Mesendoderm (in vitro differentiated cells): ENCODE measurements around the gene IMMP2L.

Source experiments
- DNase-seq: peaks from one replicate; pipeline ENCODE4 v3.0.0; 2013
- H2AK5ac ChIP-seq: 2 replicates; pipeline ENCODE4 v1.6.1; 2013; ENCODE audit warnings: low read length, inconsistent platforms
- H2BK120ac ChIP-seq: 2 replicates; pipeline ENCODE4 v1.6.1; 2013; ENCODE audit warnings: low read depth, mild to moderate bottlenecking, low read length, moderate library complexity, mixed read lengths
- H2BK15ac ChIP-seq: replicated peaks from 2 replicates; pipeline ENCODE4 v1.6.1; 2013; ENCODE audit warnings: low read depth, mild to moderate bottlenecking, moderate library complexity
- H2BK5ac ChIP-seq: 2 replicates; pipeline ENCODE4 v1.6.1; 2013; ENCODE audit warnings: low read length, inconsistent platforms
- H3K18ac ChIP-seq: 2 replicates; pipeline ENCODE4 v1.6.1; 2013; ENCODE audit warnings: mild to moderate bottlenecking, low read length, mixed read lengths
- H3K23ac ChIP-seq: one replicate; pipeline ENCODE4 v1.6.1; 2013; ENCODE audit warnings: low read length
- H3K27ac ChIP-seq: 2 replicates; pipeline ENCODE4 v1.5.1; 2013; ENCODE audit warnings: low read depth, mild to moderate bottlenecking, inconsistent platforms, low read length, moderate library complexity
- H3K27me3 ChIP-seq: 2 replicates; pipeline ENCODE4 v1.6.1; 2013; ENCODE audit warnings: low read length, control low read depth, mild to moderate bottlenecking, inconsistent platforms; ENCODE audit not compliant: insufficient read depth, poor library complexity
- H3K36me3 ChIP-seq: 2 replicates; pipeline ENCODE4 v1.6.1; 2013; ENCODE audit warnings: low read length, inconsistent platforms; ENCODE audit not compliant: control insufficient read depth, insufficient read depth
- H3K4ac ChIP-seq: one replicate; pipeline ENCODE4 v1.6.1; 2013; ENCODE audit warnings: low read depth, mild to moderate bottlenecking, low read length, moderate library complexity
- H3K4me1 ChIP-seq: 2 replicates; pipeline ENCODE4 v1.6.1; 2013; ENCODE audit warnings: low read depth, low read length, inconsistent platforms; ENCODE audit not compliant: control insufficient read depth
- H3K4me2 ChIP-seq: 2 replicates; pipeline ENCODE4 v1.6.1; 2013; ENCODE audit warnings: low read length
- H3K4me3 ChIP-seq: 2 replicates; pipeline ENCODE4 v1.5.1; 2013; ENCODE audit warnings: mild to moderate bottlenecking, low read length
- H3K56ac ChIP-seq: one replicate; pipeline ENCODE4 v1.6.1; 2013; ENCODE audit warnings: low read length
- H3K79me1 ChIP-seq: 2 replicates; pipeline ENCODE4 v1.6.1; 2013; ENCODE audit warnings: low read length, inconsistent platforms
- H3K79me2 ChIP-seq: 2 replicates; pipeline ENCODE4 v1.6.1; 2013; ENCODE audit warnings: mild to moderate bottlenecking, low read length; ENCODE audit not compliant: control insufficient read depth, insufficient read depth
- H3K9ac ChIP-seq: 2 replicates; pipeline ENCODE4 v1.6.1; 2013; ENCODE audit warnings: low read length, inconsistent platforms
- H4K5ac ChIP-seq: one replicate; pipeline ENCODE4 v1.6.1; 2013; ENCODE audit warnings: low read length
- H4K8ac ChIP-seq: one replicate; pipeline ENCODE4 v1.6.1; 2013; ENCODE audit warnings: low read depth, mild to moderate bottlenecking, control low read depth, low read length, moderate library complexity
- WGBS: extraction: QIAGEN DNeasy Blood & Tissue Kit; methylation state at CpG from one replicate; pipeline ENCODE4 v1.1.7; 2013; ENCODE audit warnings: low lambda C conversion rate, missing lambda C conversion rate; ENCODE audit not compliant: insufficient coverage; ENCODE audit errors: extremely low coverage; 5-methylcytosine and 5-hydroxymethylcytosine counted together

IMMP2L gene

DNA sequence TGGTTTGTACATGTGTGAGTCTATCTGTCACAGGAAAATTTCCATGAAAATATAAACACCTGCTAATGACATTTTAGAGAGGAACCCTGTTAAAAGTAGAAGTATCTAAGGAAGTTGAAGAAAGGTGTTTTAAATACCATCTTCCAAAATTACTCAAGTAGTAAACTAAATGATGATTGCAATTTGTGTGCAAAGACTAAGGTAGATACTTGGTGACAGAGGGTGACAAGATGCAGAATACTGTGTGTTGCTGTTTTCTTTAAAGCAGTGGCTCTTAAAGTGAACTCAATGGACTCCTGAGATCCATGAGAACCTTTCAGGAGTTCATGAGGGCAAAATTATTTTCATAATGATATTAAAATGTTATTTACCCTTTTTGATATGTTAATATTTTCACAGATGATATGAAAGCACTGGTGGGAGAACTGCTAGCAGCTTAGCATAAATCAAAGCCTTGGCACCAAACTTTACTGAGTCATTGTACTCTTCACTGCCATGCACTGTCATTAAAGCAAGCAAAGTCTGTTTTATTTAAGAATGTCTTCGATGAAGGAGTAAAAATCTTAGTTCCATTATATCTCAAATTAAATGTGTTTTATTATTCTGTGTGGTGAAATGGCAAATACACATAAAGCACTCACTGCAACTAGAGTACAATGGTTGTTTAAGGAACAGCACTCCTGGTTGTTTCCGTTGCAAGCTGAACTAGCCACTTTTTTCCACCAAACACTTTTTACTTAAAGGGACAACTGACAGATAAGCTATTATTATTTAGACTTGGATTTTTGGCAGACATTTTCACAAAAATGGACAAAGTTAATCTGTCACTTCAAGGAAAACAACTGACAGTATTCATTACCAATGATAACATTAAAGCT is 337.7 kb downstream of the IMMP2L start:
- H3K79me2 ChIP-seq = no peaks in the 10 kb centered on the region
- no peaks in the 10 kb centered on the region for H3K27me3 ChIP-seq
- H3K36me3 ChIP-seq = no peaks in the 10 kb centered on the region
- H3K4me1 ChIP-seq = no peaks in the 10 kb centered on the region
- H3K27ac ChIP-seq = no peak overlapping the region
- H4K8ac ChIP-seq = no peak overlapping the region
- no peak overlapping the region for H2BK5ac ChIP-seq
- H3K4ac ChIP-seq = no peak overlapping the region
- H3K4me3 ChIP-seq = no peak overlapping the region
- H4K5ac ChIP-seq = no peak overlapping the region
- WGBS = no CpG with 5 or more reads among the region's 2 CpGs
- no peak overlapping the region for H2AK5ac ChIP-seq
- no peak overlapping the region for H2BK120ac ChIP-seq
- no peak overlapping the region for H3K56ac ChIP-seq
- H3K9ac ChIP-seq = no peak overlapping the region
- no peak overlapping the region for H3K18ac ChIP-seq
- H3K79me1 ChIP-seq = no peaks in the 10 kb centered on the region
- no peak overlapping the region for H3K4me2 ChIP-seq
- no peak overlapping the region for H2BK15ac ChIP-seq
- DNase-seq = no peak
- H3K23ac ChIP-seq = no peak overlapping the region

GRCh38 chr7:111223802-111224253 is 338.5 kb downstream of the IMMP2L start:
- no peak overlapping the region for H3K27ac ChIP-seq
- H3K56ac ChIP-seq = no peak overlapping the region
- H3K4me2 ChIP-seq = no peak overlapping the region
- H3K9ac ChIP-seq = no peak overlapping the region
- H3K4me3 ChIP-seq = no peak overlapping the region
- H3K4me1 ChIP-seq = no peaks in the 10 kb centered on the region
- no peak for DNase-seq
- no peaks in the 10 kb centered on the region for H3K27me3 ChIP-seq
- H3K79me2 ChIP-seq = no peaks in the 10 kb centered on the region
- no peak overlapping the region for H2BK15ac ChIP-seq
- no peak overlapping the region for H2BK5ac ChIP-seq
- H3K79me1 ChIP-seq = no peaks in the 10 kb centered on the region
- H2BK120ac ChIP-seq = no peak overlapping the region
- no peak overlapping the region for H2AK5ac ChIP-seq
- no peak overlapping the region for H3K23ac ChIP-seq
- H4K8ac ChIP-seq = no peak overlapping the region
- WGBS = no CpG with 5 or more reads among the region's 2 CpGs
- H3K4ac ChIP-seq = no peak overlapping the region
- no peak overlapping the region for H3K18ac ChIP-seq
- no peak overlapping the region for H4K5ac ChIP-seq
- H3K36me3 ChIP-seq = no peaks in the 10 kb centered on the region

- Histone ChIP-seq H3K4me1 (no peaks in the 10 kb centered on the region), H3K79me1 (no peaks in the 10 kb centered on the region), H2BK15ac (no peak overlapping the region), H3K23ac (no peak overlapping the region), H4K5ac (no peak overlapping the region), H2BK5ac (no peak overlapping the region), H3K36me3 (no peaks in the 10 kb centered on the region), H3K4me3 (no peak overlapping the region), H3K27ac (no peak overlapping the region), H3K18ac (no peak overlapping the region), H3K56ac (no peak overlapping the region), H2AK5ac (no peak overlapping the region), H3K4me2 (no peak overlapping the region), H2BK120ac (no peak overlapping the region), H4K8ac (no peak overlapping the region), H3K4ac (no peak overlapping the region), H3K27me3 (no peaks in the 10 kb centered on the region), H3K79me2 (no peaks in the 10 kb centered on the region), H3K9ac (no peak overlapping the region)
- DNase-seq = no peak
Measured at GRCh38 chr7:111215550-111215949, 346.7 kb downstream of the IMMP2L start.

DNA sequence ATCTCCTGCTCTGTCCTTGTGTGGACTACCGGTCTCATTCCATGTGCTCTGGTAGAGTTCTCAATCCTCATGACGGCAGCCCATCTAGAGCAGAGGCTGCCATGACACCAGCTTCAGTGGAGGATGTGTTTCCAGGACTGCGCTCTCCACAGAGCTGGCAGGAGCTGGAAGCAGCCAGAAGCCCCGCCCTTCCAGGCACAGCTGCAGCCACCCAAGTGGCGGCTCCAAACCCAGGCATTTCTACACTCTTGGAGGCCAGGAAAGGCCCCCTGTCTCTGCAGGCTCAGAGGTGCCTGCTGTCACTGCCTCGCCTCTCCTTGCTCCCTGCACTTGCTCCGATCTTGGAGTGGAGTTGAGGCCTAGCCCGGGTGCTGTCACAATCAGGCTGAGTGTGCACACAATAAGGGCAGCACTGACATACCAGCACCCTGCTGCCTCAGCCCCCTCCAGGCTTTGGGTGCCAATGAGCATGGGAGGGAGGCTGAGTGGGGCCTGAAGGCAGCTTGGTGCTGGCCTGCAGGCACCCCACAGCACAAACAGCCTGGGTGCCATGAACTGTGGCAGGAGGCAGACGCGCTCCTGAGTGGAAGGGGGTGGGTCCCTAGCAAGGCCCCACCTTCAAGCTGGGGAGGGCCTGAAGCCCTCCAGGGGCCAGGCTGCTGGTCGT is 349.3 kb downstream of the IMMP2L start:
- Histone ChIP-seq H3K27me3 (no peaks in the 10 kb centered on the region), H3K4me1 (no peaks in the 10 kb centered on the region), H3K23ac (no peak overlapping the region), H2BK5ac (no peak overlapping the region), H3K4ac (no peak overlapping the region), H3K79me2 (no peaks in the 10 kb centered on the region), H3K27ac (no peak overlapping the region), H4K8ac (no peak overlapping the region), H2BK120ac (no peak overlapping the region), H3K79me1 (no peaks in the 10 kb centered on the region), H3K36me3 (no peaks in the 10 kb centered on the region), H2AK5ac (no peak overlapping the region), H3K4me2 (no peak overlapping the region), H2BK15ac (no peak overlapping the region), H3K4me3 (no peak overlapping the region), H4K5ac (no peak overlapping the region), H3K56ac (no peak overlapping the region), H3K9ac (no peak overlapping the region), H3K18ac (no peak overlapping the region)
- DNase-seq = no peak
- WGBS = no CpG with 5 or more reads among the region's 11 CpGs

DNA sequence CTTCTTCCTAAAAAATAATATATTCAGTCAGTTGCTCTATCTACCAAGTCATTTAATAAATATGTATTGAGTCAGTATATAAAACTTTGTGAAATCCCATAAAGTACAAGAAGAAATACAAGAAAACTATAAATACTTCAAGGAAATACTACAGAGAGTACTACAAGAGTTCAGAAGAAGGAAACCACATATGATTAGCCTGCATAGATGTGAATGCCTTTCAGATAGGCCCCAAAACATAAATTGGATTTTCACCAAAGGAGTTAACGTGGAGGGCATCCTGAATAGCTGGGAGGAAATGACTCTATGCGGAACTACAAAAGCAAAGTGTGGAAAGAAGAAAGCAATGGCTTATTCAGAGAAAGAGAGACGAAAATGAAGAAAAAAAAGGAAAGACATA is 351.3 kb downstream of the IMMP2L start:
- H3K4me3 ChIP-seq = no peak overlapping the region
- no peaks in the 10 kb centered on the region for H3K79me1 ChIP-seq
- no peak overlapping the region for H4K5ac ChIP-seq
- H2AK5ac ChIP-seq = no peak overlapping the region
- no peak overlapping the region for H3K4me2 ChIP-seq
- H3K79me2 ChIP-seq = no peaks in the 10 kb centered on the region
- H3K36me3 ChIP-seq = no peaks in the 10 kb centered on the region
- H3K4ac ChIP-seq = no peak overlapping the region
- no peak overlapping the region for H3K23ac ChIP-seq
- no peak overlapping the region for H3K18ac ChIP-seq
- no peak overlapping the region for H3K27ac ChIP-seq
- H3K4me1 ChIP-seq = no peaks in the 10 kb centered on the region
- H2BK5ac ChIP-seq = no peak overlapping the region
- H2BK120ac ChIP-seq = no peak overlapping the region
- no peak overlapping the region for H3K9ac ChIP-seq
- no peak overlapping the region for H4K8ac ChIP-seq
- DNase-seq = no peak
- no CpG with 5 or more reads among the region's 3 CpGs for WGBS
- no peaks in the 10 kb centered on the region for H3K27me3 ChIP-seq
- H3K56ac ChIP-seq = no peak overlapping the region
- H2BK15ac ChIP-seq = no peak overlapping the region
